HG02938 (cell line): Measurements from ENCODE around the gene SLC26A3.

Experiments
- ATAC-seq: cut with Tn5 transposase; IDR thresholded peaks from one replicate; pipeline ENCODE4 v1.9.1; 2021; ENCODE audit warnings: mild to moderate bottlenecking, moderate library complexity; ENCODE audit not compliant: unreplicated experiment

Gene SLC26A3

DNA sequence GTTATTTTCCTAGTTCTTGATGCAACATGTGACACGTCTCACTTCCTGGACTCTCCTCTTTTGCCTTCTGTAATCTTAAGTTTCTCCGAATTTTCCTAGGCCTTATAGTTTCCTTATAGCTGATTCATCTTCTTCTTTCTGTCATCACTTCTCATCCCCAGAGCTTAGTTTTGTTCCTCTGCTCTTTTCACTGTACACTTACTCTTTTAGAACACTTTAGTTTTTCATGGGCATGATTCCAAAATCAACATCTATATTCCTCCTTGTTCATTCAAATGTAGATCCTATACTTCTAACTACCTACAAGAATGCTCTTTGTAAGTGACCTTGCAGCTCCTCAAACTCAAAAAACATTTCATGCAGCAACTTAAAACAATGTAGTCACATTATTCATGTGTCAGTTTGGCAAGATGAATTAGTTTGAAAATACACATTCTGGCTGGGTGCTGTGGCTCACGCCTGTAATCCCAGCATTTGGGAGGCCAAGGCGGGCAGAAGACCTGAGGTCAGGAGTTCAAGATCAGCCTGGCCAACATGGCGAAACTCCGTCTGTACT is 13.1 kb upstream of the SLC26A3 start:
- no peak for ATAC-seq

DNA sequence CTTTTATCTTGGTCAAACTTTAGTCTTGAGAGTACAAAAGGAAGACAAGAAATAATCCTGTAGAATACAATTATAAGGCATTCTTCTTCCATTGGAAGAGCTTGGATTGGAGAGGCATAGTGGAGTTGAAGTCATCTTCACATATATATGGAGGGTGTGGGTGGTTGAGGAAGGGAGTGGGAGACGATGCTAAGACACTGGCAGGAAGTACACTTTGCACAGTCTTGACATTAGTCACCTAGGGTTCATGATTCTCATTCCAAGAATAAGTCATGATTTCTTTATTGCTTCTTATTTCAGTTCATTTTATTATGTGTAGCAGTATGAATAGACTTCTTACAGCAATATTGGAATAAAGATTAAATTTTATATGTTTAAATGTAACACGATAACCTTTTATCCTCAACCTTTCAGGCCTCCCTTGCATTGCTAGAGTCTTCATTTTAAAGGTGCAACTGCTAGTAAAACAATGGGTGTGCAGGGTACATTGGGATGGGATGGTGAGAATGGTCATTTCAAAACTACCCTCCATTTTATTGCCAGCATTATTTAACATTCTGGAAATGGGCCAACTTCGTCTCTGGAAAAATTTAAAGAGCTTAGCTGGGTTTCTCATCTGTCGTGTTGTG is 12.3 kb upstream of the SLC26A3 start:
- ATAC-seq = no peak

DNA sequence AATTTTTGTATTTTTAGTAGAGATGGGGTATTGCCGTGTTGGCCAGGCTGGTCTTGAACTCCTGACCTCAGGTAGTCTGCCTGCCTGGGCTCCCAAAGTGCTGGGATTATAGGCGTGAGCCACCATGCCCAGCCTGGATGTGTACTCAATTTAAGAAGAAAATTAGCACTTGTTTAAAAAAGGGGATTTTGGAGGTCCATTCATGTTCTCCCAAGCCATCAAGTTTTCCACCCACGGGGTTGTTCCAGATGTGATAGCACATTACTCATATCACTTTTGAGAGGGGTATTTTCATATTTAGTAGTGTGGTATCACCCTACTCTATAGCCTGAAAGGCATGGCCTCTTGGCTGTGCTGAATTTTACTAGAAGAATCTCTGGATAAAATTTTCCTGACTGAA is 10.5 kb upstream of the SLC26A3 start:
- no peak for ATAC-seq

DNA sequence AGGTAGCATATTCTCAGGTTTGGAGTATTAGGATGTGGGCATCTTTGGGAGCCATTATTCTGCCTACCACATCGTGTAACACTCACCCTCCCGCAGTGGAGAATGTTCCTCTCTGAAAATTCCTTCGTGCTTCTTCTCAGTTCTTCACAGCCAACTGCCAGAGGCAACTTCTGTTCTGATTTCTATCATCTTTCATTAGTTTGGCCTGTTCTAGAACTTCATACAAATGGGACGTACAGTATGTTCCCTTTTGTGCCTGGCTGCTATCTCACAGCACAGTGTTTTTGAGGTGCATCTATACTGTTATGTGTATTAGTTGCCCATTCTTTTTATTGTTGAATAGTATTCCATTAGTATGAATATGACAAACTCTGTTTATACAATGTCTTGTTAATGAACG is 8.9 kb upstream of the SLC26A3 start:
- ATAC-seq = no peak

DNA sequence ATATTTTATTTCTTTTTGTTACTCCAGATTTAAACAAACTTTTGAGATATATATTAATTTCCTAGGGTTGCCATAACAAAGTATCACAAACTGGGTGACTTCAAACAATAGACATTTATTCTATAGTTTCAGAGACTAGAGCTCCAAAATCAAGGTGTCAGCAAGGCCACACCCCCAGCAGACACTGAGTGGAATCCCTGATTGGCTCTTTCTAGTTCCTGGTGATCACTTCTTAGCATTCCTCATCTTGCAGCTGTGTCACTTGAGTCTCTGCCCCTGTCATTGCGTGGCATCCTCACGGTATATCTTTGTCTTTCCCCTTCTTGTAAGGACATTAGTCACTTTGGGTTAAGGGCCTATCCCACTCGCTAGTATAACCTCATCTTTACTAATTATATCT is 7.6 kb upstream of the SLC26A3 start:
- ATAC-seq = no peak

DNA sequence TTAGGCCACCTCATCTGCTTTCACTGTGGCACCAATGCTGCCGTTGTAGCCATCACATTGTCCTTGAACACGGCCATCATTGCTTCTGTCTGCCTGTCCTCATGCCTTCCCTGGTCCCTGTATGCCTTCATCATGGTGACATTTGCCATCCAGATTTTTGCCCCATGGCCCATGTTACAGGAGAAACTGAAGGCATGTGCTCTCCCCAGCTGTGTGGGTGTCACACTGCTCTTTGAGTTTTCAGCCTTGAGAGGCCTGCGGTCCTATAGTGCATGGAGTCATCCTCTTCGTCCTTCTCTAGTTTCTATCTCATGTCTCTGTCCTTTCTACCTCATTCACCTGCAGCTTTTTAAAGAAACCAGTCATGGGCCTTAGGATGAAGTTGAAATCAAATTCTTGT is 6.2 kb upstream of the SLC26A3 start:
- ATAC-seq = no peak

DNA sequence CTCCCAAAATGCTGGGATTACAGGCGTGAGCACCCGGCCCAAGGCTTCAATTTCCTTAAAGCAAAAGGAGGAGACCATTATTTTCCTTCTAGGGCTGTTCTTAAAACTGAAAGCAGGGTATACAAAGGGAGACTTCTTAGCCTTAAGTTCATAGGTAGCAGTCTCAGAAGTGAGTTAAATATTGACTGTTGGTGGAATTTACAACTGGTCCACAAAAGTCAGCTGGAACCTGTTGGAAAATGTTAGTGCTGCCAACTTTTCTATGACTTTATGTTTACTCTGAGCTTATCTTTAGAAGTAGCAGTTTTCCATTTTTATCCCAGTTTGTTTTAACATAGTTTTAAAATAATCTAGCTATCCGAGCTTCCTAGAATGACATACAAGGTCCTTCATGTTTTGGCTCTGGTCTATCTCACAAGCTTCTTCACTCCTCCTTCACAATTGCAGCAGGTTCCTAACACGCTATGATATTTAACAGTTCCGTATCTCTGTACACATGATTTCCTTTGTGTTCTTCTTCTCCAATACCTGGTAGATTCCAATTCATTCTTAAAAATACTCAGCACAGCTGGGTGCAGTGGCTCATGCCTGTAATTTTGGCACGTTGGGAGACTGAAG is 3.3 kb downstream of the SLC26A3 start:
- ATAC-seq = no peak

DNA sequence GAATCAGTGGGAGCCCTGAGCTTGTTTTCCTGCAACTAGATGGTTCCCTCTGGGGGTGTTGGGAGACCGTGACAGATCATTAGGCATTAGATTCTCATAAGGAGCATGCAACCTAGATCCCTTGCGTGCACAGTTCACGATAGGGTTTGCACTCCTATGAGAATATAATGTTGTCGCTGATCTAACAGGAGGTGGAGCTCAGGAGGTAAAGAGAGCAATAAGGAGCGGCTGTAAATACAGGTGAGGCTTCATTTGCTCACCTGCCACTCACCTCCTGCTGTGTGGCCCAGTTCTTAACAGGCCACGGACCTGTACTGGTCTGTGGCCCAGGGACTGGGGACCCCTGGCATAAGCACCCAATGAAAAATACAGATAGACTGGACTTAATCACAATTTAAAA is 10.7 kb downstream of the SLC26A3 start:
- no peak for ATAC-seq

DNA sequence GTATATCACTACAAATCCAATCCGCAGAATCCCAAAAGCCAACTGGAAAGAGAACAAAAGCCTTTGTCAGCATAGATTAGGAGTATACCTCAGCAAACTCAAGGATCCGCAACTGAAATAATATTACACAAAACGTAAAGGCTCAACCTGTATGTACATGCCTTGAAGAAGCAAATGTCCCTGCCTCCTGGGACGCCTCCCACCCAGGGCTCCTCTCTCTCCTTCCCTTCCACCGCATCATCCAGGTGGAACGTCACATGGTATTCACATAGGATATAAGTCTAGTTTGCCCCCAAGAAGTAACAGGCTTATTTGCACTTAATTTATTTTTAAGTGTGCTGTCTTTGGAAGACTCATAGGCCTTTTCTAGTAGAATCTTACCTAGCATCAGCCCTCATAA is 13.4 kb downstream of the SLC26A3 start:
- ATAC-seq = no peak

DNA sequence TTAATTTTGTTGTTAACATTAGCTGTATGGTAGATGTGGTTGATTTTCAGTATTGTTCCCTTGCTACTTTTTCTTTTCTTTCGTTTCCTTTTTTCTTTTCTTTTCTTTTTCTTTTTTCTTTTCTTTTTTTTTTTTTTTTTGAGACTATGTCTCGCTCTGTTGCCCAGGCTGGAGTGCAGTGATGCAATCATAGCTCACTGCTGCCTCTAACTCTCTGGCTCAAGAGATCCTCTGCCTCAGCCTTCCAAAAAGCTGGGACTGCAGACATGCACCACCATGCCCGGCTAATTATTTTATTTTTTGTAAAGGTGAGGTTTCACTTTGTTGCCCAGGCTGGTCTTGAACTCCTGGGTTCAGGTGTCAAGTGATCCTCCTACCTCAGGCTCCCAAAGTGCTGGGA is 14.4 kb downstream of the SLC26A3 start:
- no peak for ATAC-seq

DNA sequence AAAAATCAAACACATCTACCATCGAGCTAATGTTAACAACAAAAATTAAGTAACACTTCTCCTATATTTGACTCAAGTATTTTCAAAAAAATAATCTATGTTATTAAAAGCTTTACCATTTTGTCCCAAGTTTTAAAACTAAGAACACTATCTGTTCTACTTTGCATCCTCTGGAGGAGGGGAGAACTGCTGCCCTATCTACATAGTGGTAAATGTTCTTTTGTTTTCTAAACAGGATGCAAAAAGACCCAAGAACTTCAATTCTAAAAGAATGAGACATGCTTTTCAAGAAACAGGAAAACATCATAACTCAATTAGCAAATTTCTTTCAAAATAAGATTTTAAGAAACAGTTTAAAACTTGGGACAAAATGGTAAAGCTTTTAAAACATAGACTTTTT is 14.8 kb downstream of the SLC26A3 start:
- ATAC-seq = no peak

DNA sequence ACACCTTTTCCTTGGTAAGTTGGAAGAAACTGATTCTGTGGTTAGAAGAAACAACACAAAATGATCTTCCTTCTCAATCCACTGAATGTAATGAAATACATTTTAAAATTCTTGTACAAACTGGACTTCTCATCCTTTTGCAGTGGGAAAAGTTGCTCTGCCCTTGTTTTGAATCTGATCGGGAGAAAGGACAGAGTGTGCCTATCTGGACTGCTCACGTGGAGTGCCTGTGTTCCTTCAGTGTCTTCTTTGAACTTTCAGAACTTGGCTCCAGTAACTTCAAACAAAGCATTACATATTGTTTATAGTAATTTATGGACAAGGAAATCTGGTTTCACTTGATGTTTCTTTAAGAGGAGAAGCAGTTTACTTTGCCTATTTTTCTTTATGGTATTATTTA is 17.1 kb downstream of the SLC26A3 start:
- ATAC-seq = no peak

DNA sequence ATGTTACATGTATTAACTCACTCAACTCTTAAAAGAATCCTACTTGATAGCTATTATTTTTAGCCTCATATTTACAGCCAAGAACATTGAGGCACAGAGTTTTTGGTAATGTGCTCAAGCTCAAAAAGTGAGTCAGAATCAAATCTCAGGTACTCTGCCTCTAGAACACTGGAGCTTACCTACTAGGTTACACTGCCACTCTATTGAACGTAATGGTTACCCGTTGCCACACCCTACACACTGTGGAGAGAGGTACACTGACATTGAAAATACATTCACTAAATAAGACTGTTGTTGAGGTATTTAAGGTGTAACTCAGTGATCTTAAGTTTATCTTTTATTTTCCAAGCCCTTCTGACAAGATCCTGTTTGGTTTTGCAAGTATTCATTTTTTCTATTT is 17.9 kb downstream of the SLC26A3 start:
- ATAC-seq = no peak

DNA sequence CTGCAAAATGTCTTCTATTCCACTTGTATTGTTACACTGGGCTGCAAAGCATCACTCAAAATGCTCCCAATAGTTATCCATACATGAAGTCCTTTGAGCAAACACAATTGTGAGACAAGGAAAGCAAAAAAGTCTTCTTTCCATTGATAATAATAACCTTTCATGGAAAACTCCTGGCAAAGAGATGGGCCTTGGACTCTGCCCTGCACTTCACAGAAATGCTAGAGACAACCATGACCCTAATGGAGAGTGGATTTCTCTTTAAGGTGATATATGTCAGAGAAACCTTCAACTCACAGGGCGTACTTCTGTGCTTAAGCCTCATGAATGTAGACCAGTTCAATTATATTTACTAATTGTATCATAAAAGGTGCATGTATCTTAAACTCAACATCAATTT is 19.4 kb downstream of the SLC26A3 start:
- no peak for ATAC-seq

DNA sequence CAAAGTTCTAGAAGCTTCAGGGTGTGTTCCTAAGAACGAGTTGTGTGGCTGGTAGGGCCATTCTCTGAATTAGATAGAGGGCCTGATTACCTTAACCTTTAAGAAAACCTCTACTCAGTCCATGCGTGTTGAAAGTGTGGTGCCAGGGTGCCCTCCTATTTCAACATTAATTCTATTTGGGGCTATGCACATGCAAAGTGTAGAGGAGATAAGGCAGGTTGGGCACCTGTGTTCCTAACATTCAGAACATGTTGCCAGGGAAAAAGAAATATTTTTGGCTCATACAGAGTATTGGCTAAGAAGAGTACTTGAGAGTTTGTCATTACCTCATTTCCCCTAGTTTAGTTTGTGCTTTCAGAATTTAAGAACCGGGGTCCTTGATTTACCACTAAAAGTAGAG is 20.6 kb downstream of the SLC26A3 start:
- ATAC-seq = no peak

DNA sequence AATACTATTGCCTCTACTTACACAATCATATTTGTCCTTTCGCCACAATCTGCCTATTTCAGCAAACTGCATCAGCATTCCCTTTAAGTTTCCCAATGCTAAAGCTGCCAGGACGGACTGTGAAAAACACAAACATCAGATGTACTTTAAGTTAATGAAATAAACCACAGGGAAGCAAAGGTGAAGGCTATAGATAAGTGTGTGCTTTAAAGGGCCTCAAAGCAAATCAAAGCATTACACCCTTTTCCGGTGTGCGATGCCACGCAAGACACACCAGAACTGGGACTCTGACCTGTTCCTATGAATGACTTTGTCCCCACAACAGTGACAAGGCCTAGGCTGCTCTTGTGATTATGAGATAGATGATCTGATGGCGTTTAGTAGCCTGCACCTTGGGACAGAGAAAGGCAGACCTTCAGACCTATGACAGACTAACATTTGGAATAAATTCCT is 23.4 kb downstream of the SLC26A3 start:
- no peak for ATAC-seq

DNA sequence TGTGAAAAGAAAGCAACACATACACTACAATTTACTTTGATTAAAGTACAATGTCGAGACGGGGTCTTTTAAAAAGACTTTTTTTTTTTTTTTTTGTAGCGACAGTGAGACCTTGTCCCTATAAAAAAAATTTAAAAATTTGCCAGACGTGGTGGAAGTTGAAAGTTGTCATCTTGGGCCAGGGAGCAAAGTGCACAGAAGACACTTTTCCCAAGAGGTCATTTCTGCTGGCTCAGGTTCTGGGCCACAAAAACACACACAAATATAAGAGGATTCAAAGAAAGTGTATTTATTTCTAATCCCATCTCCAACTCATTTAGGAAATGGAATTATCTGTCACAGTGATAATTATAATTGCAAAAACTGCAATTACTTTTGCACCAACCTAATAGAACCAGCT is 24.7 kb downstream of the SLC26A3 start:
- no peak for ATAC-seq

DNA sequence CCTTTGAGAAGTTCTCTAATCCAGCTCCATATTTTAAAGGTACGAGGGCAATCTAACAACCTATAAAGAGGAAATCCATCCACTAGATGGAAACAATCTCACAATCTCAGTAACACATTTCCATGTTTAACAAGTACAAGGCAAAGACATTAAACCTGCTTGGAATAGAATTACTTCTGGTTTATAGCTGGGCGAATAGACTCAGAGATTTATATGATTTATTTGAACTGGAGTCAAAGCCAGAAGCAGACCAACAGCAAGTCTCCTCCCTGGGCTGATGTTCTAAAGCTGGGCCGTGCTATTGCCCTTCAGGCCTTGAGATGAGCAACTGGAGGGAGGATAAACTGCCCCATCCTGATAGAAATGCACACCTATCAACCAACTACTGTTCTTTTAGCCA is 25.3 kb downstream of the SLC26A3 start:
- no peak for ATAC-seq

DNA sequence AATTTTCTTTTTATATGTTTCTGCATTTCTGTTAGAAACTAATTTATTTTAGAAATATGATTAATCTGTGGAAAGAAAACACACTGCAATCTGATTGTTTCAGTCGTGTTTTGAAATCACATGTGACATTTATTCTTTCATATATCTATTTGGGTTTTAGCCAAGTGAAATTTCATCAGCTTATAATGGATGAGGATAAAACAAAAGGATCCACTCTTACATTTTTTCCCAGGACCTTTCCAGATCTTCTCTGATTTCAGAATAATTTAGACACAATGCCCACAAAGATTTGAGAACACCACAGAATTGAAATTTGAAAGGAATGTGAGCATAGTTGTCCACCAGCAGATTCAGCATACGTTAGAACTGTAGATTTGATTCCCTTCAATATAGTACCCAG is 30.0 kb downstream of the SLC26A3 start:
- no peak for ATAC-seq

DNA sequence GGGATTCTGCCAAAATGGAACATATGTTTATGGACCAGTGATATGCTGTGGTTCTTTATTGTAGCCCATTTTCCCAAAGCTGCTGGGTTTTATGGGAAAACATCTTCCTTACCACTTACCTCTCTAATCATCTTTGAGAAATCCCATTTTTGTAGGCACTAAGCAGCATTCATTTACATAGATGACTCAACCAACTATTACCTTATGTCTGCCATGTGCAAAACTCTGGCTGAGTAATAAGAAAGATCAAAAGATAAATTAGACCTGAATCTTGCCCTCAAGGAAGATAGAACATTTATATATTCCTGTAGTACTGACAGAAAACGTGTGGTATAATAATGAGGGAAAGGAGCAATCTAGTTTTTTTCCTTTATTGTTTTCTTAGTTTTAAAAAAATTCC is 34.8 kb downstream of the SLC26A3 start:
- ATAC-seq = no peak

DNA sequence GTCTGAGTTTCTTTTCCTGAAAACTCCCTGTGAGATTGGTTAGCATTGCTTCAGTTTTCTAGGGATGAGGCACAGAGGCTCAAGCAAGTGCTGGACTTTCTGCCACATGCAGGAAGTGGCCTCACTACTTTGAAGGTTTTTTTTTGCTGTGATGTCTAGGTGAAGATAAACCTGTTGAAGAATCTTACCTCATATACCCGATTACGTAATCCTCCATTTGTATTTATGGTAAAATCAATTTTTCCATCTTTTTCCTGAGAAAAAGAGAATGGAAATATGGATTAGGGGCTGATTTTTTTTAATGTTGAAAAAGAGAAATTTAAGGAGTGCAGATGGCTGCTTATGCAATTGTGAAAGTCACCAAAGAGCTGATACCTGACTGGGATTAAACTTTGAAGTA is 35.6 kb downstream of the SLC26A3 start:
- ATAC-seq = no peak

DNA sequence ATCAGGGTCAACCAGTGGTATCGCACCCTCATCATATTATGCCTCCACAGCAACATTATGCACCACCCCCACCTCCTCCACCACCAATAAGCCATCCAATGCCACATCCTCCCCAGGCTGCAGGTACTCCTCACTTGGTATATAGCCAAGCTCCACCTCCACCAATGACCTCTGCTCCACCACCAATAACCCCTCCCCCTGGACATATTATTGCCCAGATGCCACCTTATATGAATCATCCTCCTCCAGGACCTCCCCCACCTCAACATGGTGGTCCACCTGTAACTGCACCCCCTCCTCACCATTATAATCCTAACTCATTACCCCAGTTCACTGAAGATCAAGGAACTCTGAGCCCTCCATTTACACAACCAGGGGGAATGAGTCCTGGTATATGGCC is 44.4 kb downstream of the SLC26A3 start:
- no peak for ATAC-seq

DNA sequence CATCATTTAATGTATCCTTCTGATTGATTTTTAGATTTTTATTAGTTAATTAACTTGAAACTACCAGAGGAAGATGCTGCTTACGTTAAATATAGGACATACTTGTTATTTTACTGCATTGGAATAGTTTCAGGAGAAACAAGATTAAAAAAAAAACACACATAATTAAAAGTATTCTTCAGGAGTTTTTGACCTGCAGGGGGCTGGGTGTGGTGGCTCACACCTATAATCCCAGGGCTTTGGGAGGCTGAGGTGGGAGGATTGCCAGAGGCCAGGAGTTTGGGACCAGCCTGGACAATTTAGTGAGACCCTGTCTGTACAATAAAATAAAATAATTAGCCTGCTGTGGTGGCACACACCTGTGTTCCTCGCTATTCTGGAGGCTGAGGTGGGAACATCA is 48.4 kb downstream of the SLC26A3 start:
- ATAC-seq = no peak
